ENCODE measurements around the gene MAPT.
A peak's percentile ranks its signal among the peaks of the same experiment; 100 is the strongest.

MAPT gene

DNA sequence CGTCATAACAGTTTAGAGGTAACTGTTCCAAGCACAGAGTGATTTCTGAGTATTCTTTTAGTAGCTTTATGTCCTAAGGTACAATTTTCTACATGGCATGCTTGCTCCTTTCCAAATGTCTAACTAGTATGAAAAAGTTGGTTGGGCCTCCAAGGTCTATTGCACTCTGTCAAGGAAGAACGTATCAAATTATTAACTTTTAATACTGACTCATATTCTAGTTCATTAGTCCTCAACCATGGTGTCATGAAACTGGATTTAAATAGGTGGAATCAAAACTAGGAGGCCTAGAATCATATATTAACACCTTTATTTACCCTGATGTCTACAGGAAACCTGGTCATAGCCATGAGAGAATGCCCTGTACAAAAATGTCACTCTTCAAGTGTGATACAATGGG is 166.1 kb downstream of the MAPT start:
- TF ChIP-seq, protein P1, sequence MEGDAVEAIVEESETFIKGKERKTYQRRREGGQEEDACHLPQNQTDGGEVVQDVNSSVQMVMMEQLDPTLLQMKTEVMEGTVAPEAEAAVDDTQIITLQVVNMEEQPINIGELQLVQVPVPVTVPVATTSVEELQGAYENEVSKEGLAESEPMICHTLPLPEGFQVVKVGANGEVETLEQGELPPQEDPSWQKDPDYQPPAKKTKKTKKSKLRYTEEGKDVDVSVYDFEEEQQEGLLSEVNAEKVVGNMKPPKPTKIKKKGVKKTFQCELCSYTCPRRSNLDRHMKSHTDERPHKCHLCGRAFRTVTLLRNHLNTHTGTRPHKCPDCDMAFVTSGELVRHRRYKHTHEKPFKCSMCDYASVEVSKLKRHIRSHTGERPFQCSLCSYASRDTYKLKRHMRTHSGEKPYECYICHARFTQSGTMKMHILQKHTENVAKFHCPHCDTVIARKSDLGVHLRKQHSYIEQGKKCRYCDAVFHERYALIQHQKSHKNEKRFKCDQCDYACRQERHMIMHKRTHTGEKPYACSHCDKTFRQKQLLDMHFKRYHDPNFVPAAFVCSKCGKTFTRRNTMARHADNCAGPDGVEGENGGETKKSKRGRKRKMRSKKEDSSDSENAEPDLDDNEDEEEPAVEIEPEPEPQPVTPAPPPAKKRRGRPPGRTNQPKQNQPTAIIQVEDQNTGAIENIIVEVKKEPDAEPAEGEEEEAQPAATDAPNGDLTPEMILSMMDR (IDR thresholded peaks at IDR 0.05) = no peak
- Histone ChIP-seq H3K4me3 (no peak overlapping the region), H3K9me3 (no peaks in the 10 kb centered on the region), H3K4me1 (peaks cover 0 to 7% (median 0%) of the 10 kb centered on the region in 4 donors), H3K36me3 (peaks cover 7 to 27% (median 26%) of the 10 kb centered on the region in 3 donors), H3K27ac (no peak overlapping the region), H3K27me3 (no peaks in the 10 kb centered on the region)
- intact Hi-C loops (cut with DNase I; ENCODE audit: low total_unique reads) = no loop called here
- no peak for DNase-seq

DNA sequence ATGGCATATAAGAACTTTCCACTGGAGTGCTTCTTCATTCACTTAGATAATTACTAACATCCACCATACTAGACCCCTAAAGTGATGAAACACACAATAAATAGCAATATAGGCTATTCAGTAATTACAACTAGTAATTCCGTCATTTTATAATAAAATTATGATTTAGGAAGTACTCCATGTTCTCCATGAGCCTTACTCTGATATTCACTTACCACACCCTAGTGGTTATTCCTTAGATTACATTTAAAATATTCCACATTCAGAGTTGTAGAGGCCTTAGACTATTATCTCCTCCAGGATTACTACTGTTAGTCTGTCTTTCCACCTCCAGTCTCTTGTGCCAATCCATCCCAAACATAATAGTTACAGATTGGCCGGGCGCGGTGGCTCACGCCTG is 167.1 kb downstream of the MAPT start:
- H3K27ac ChIP-seq = no peak overlapping the region
- DNase-seq = no peak
- H3K36me3 ChIP-seq = peaks cover 17 to 37% (median 36%) of the 10 kb centered on the region in 3 donors
- no peaks in the 10 kb centered on the region for H3K27me3 ChIP-seq
- TF ChIP-seq, protein P1 (IDR thresholded peaks at IDR 0.05) = peak; percentile 7 to 25
- no peak overlapping the region for H3K4me3 ChIP-seq
- H3K9me3 ChIP-seq = no peaks in the 10 kb centered on the region
- peaks cover 0 to 7% (median 0%) of the 10 kb centered on the region in 4 donors for H3K4me1 ChIP-seq
- intact Hi-C loops (cut with DNase I; ENCODE audit: low total_unique reads) = no loop called here

DNA sequence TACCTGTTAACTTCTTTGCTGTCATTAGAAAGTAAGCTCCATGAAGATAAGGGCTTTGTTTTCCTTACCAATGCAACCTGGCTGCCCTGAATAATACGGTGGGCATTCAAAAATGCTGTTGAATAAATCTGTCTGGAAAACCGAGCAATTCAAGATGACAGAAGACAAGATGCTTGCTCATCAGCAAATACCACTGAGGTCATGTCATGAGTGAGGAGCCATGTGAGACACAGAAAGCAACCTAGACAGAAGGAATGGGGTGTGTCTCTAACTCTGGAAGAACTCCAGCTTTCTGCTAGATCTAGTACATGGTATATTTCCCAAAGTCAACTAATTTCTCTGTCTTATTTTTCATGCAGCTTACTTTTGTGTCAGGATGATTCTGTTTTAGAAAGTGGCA is 168.9 kb downstream of the MAPT start:
- Histone ChIP-seq H3K4me1 (peaks cover 0 to 7% (median 1%) of the 10 kb centered on the region in 4 donors), H3K9me3 (no peaks in the 10 kb centered on the region), H3K27me3 (no peaks in the 10 kb centered on the region), H3K4me3 (no peak overlapping the region), H3K27ac (no peak overlapping the region), H3K36me3 (peaks cover 26 to 45% (median 36%) of the 10 kb centered on the region in 3 donors)
- DNase-seq = no peak
- intact Hi-C loops (cut with DNase I; ENCODE audit: low total_unique reads) = no loop called here
- TF ChIP-seq, protein P1 (IDR thresholded peaks at IDR 0.05) = no peak

DNA sequence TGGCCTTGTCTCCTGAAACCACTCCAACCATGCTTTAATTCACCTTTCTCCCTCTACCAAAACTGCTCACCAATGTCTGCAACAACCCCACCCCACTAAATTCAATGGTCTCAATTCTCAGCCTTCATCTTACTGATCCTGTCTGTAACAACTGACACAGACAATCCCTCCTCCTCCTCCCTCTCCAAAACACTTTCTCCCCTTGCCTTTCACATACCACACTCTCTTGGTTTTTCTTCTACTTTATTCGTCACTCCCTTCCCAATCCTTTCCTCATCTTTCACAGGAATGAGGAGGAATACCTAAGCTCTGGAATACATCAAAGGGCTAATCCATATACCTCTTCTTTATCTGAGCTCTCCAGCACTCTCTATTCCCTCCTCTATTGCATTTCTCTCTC is 170.1 kb downstream of the MAPT start:
- Histone ChIP-seq H3K9me3 (no peaks in the 10 kb centered on the region), H3K4me3 (no peak overlapping the region), H3K36me3 (peaks cover 26 to 47% (median 28%) of the 10 kb centered on the region in 3 donors), H3K27me3 (no peaks in the 10 kb centered on the region), H3K4me1 (peaks cover 0 to 7% (median 1%) of the 10 kb centered on the region in 4 donors), H3K27ac (no peak overlapping the region)
- TF ChIP-seq, protein P1 (IDR thresholded peaks at IDR 0.05) = no peak
- DNase-seq = no peak
- intact Hi-C loops (cut with DNase I; ENCODE audit: low total_unique reads) = no loop called here

DNA sequence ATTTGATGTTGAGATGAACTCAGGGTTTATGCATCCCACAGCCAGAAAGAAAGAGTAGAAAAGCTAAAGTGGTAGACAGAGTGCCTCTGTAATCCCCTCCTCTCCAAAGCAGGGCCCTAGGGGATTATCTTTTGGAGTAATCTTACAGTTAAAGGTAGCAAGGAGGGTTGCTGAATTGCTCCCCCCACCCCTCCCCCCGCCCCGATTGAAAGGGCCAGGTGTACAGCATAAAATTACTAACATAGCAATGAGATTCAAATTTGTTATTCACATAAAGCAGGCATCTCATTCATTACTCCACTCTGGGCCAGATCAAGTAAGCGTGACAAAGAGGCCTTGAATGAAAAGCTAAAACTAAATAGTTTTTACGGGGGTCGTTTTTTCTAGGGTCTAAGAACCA is 177.4 kb downstream of the MAPT start:
- intact Hi-C loops (cut with DNase I; ENCODE audit: low total_unique reads) = loop anchor here (5.0 kb wide), 1 partner anchor 194 kb away; no protein-coding TSS in a partner anchor
- Histone ChIP-seq H3K27me3 (no peaks in the 10 kb centered on the region), H3K4me3 (no peak overlapping the region), H3K4me1 (peaks cover 0 to 23% (median 9%) of the 10 kb centered on the region in 4 donors), H3K9me3 (no peaks in the 10 kb centered on the region), H3K27ac (no peak overlapping the region), H3K36me3 (peaks cover under 1 to 12% (median 6%) of the 10 kb centered on the region in 3 donors)
- TF ChIP-seq, protein P1 (IDR thresholded peaks at IDR 0.05) = no peak
- no peak for DNase-seq

DNA sequence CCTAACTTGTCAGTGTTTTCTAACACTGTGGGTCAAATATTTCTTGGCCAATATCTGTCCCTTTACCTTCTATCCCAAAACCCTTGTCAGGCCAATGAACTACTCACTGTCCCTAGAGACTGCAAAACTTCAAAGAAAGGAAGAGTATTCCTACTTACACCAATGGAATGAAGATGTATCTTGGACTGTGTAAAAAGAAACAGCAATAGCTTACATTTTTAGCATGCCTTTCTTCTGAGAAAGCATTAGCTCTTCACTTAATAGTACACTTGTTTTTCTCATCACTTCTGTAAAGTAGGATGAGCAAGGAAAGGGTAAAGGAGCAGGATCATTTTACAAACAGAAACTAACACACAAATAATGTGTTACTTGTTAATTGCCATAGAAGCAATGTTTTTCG is 178.6 kb downstream of the MAPT start:
- intact Hi-C loops (cut with DNase I; ENCODE audit: low total_unique reads) = loop anchor here (5.0 kb wide), 1 partner anchor 196 kb away; no protein-coding TSS in a partner anchor
- Histone ChIP-seq H3K27me3 (no peaks in the 10 kb centered on the region), H3K9me3 (no peaks in the 10 kb centered on the region), H3K36me3 (peaks cover 0 to 8% (median 0%) of the 10 kb centered on the region in 3 donors), H3K4me1 (peaks cover 0 to 23% (median 9%) of the 10 kb centered on the region in 4 donors), H3K27ac (no peak overlapping the region), H3K4me3 (no peak overlapping the region)
- no peak for DNase-seq
- TF ChIP-seq, protein P1 (IDR thresholded peaks at IDR 0.05) = no peak
